Measurements from ENCODE around the gene NRG3. TPM values are rescaled to one million over a fixed set of nuclear protein-coding genes. Genes with fewer than 3 reads are reported as not detected.

Gene NRG3
- total RNA-seq, 1 experiment from 2014 or later, result 0.08 TPM

- ATAC-seq, result no peak
- no TSS peak for BruUV-seq (replicated peaks)
- Histone ChIP-seq H3K4me3 (ENCODE audit: low read depth in 2 of 2, low read length in 2 of 2) (no peak overlapping the region), H3K4me1 (ENCODE audit: control insufficient read depth, insufficient read depth, low read length) (no peaks in the 10 kb centered on the region), H3K9me3 (ENCODE audit: control insufficient read depth, insufficient read depth, low read depth, low read length) (no peaks in the 10 kb centered on the region), H3K27me3 (ENCODE audit: control insufficient read depth, insufficient read depth, low read length) (no peaks in the 10 kb centered on the region), H3K36me3 (ENCODE audit: control insufficient read depth, insufficient read depth, low read length) (no peaks in the 10 kb centered on the region), H3K27ac (ENCODE audit: low read length) (no peak overlapping the region)
- in situ Hi-C loops (cut with HindIII; ENCODE audit: low pct_unique_long_range_greater_than_20kb, low sequenced_read_pairs) (no loop called here), intact Hi-C loops (cut with micrococcal nuclease; ENCODE audit: unreplicated experiment) (no loop called here)
- DNase-seq (ENCODE audit: low read depth, low spot score), result no peak
- CTCF ChIA-PET, result no interaction called here
- POLR2A ChIA-PET, result no interaction called here
- no peak for TF ChIP-seq REST (IDR thresholded peaks at IDR 0.05; ENCODE audit: insufficient read depth in 1 of 2, low read depth in 2 of 2, low read length in 1 of 2)
- no peak for TF ChIP-seq CTCF (IDR thresholded peaks at IDR 0.05)
- no peak for TF ChIP-seq SIN3A (IDR thresholded peaks at IDR 0.05; ENCODE audit: borderline replicate concordance, insufficient read depth, low read depth, low read length)
- no peak for TF ChIP-seq TCF7L2 (IDR thresholded peaks at IDR 0.05; ENCODE audit: low read depth, low read length)
- TF ChIP-seq POLR2AphosphoS5 (IDR thresholded peaks at IDR 0.05; ENCODE audit: low read depth, low read length), result no peak
These were observed 534.7 kb downstream of the NRG3 start for GRCh38 chr10:82409671-82410070.

- DNase-seq (ENCODE audit: low read depth, low spot score) (no peak), ATAC-seq (no peak)
- TF ChIP-seq REST (IDR thresholded peaks at IDR 0.05; ENCODE audit: insufficient read depth in 1 of 2, low read depth in 2 of 2, low read length in 1 of 2), result no peak
- no peak for TF ChIP-seq POLR2AphosphoS5 (IDR thresholded peaks at IDR 0.05; ENCODE audit: low read depth, low read length)
- TF ChIP-seq TCF7L2 (IDR thresholded peaks at IDR 0.05; ENCODE audit: low read depth, low read length), result no peak
- TF ChIP-seq CTCF (IDR thresholded peaks at IDR 0.05), result no peak
- TF ChIP-seq SIN3A (IDR thresholded peaks at IDR 0.05; ENCODE audit: borderline replicate concordance, insufficient read depth, low read depth, low read length), result no peak
- intact Hi-C loops (cut with micrococcal nuclease; ENCODE audit: unreplicated experiment), result no loop called here
- ChIA-PET POLR2A (no interaction called here), CTCF (interaction anchor here (0.6 kb wide), 1 partner anchor 755 kb away, joined by 7 read pairs; no protein-coding TSS in a partner anchor)
- Histone ChIP-seq H3K27ac (ENCODE audit: low read length) (no peak overlapping the region), H3K9me3 (ENCODE audit: control insufficient read depth, insufficient read depth, low read depth, low read length) (no peaks in the 10 kb centered on the region), H3K27me3 (ENCODE audit: control insufficient read depth, insufficient read depth, low read length) (no peaks in the 10 kb centered on the region), H3K4me1 (ENCODE audit: control insufficient read depth, insufficient read depth, low read length) (no peaks in the 10 kb centered on the region), H3K4me3 (ENCODE audit: low read depth in 2 of 2, low read length in 2 of 2) (no peak overlapping the region), H3K36me3 (ENCODE audit: control insufficient read depth, insufficient read depth, low read length) (no peaks in the 10 kb centered on the region)
- no TSS peak for BruUV-seq (replicated peaks)
- in situ Hi-C loops (cut with HindIII; ENCODE audit: low pct_unique_long_range_greater_than_20kb, low sequenced_read_pairs), result no loop called here
These were observed 536.4 kb downstream of the NRG3 start for GRCh38 chr10:82411416-82411815.

Measured in Panc1 (cell line).